GM12878 (cell line): ENCODE measurements around the gene EEF2. TPM values are rescaled to one million over a fixed set of nuclear protein-coding genes. Genes with fewer than 3 reads are reported as not detected.

ENCODE experiments used
- ATAC-seq: fragments of 200-7000 bp; cut with Tn5 transposase; 3 replicates; pipeline ENCODE4 v1.9.1; 2020; ENCODE audit warnings: mild to moderate bottlenecking, moderate library complexity
- BruUV-seq: library from RNA; stranded (reverse); fragments of 400-500 nt; replicated peaks from 2 replicates; lab custom pipeline; 2021; lab: Mats Ljungman, UMichigan
- CTCF ChIA-PET: fragments of 300-600 bp; sonication (Branson Sonifier 250); formaldehyde crosslinking; extraction: SDS; loops from one replicate; lab custom pipeline; 2021; ENCODE audit warnings: inconsistent platforms; lab: Yijun Ruan, JAX
- POLR2A ChIA-PET: fragments of 350-600 bp; formaldehyde crosslinking; extraction: SDS; loops from one replicate; lab custom pipeline; 2021; ENCODE audit warnings: inconsistent platforms; lab: Charles Lee
- RAD21 ChIA-PET: fragments of 300-600 bp; sonication (Branson Sonifier 250); formaldehyde crosslinking; loops from one replicate; lab custom pipeline; 2023; ENCODE audit warnings: antibody characterized with exemption; ENCODE audit not compliant: unreplicated experiment; lab: Charles Lee
- SMC1A ChIA-PET: fragments of 300-600 bp; sonication (Branson Sonifier 250); formaldehyde crosslinking; loops from one replicate; lab custom pipeline; 2023; ENCODE audit not compliant: unreplicated experiment, uncharacterized antibody; lab: Charles Lee
- DNase-seq: peaks from one replicate; pipeline ENCODE4 v3.0.0-alpha.2; 2011; ENCODE audit warnings: low read depth, low spot score
- FAIRE-seq: peaks from 3 replicates; lab custom pipeline; 2011; peaks lifted over from hg19 to GRCh38; lab: Jason Lieb, UNC
- H2AFZ ChIP-seq: 2 replicates; pipeline ENCODE4 v1.6.0; 2011; ENCODE audit warnings: low read depth, low read length, control low read depth; ENCODE audit not compliant: control insufficient read depth
- H3K27ac ChIP-seq: 2 replicates; pipeline ENCODE4 v1.5.1; 2011; ENCODE audit warnings: control low read depth; ENCODE audit not compliant: control insufficient read depth, insufficient read depth
- H3K27me3 ChIP-seq, 2 experiments: replicated peaks in 1 of 2; 2 replicates each; pipeline versions ENCODE4 v1.6.0 to v1.6.1; 2011; ENCODE audit warnings: low read length in 1 of 2; ENCODE audit not compliant: control insufficient read depth in 2 of 2, insufficient read depth in 2 of 2
- H3K36me3 ChIP-seq, 2 experiments: 2 replicates each; pipeline ENCODE4 v1.5.1; 2011; ENCODE audit warnings: low read length in 1 of 2; ENCODE audit not compliant: control insufficient read depth in 2 of 2, insufficient read depth in 2 of 2
- H3K4me1 ChIP-seq: 2 replicates; pipeline ENCODE4 v1.6.1; 2011; ENCODE audit warnings: mild to moderate bottlenecking, low read length, moderate library complexity, mixed read lengths; ENCODE audit not compliant: control insufficient read depth, insufficient read depth
- H3K4me2 ChIP-seq: 2 replicates; pipeline ENCODE4 v1.6.0; 2011; ENCODE audit warnings: control low read depth; ENCODE audit not compliant: control insufficient read depth, insufficient read depth
- H3K4me3 ChIP-seq: fragments of 200-600 bp; sonication (generic); 2 replicates; pipeline ENCODE4 v1.5.1; 2016
- H3K79me2 ChIP-seq: 2 replicates; pipeline ENCODE4 v1.6.0; 2011; ENCODE audit warnings: low read length; ENCODE audit not compliant: control insufficient read depth, insufficient read depth
- H3K9ac ChIP-seq: 2 replicates; pipeline ENCODE4 v1.8.0; 2011; ENCODE audit warnings: low read length, control low read depth, mixed read lengths; ENCODE audit not compliant: control insufficient read depth, insufficient read depth
- H3K9me3 ChIP-seq: replicated peaks from 3 replicates; pipeline ENCODE4 v1.5.1; 2011; ENCODE audit warnings: mild to moderate bottlenecking, low read length; ENCODE audit not compliant: control insufficient read depth, insufficient read depth
- H4K20me1 ChIP-seq: 2 replicates; pipeline ENCODE4 v1.6.0; 2011; ENCODE audit not compliant: control insufficient read depth, insufficient read depth
- CEBPB ChIP-seq, 2 experiments: fragments of 150-350 bp in 1 of 2; IDR thresholded peaks; 2 replicates each; pipeline ENCODE4 v1.6.1; 2012 to 2014; ENCODE audit warnings: low read depth in 2 of 2, low read length in 2 of 2, borderline replicate concordance in 1 of 2, inconsistent platforms in 1 of 2
- HDGF ChIP-seq: fragments of 450-650 bp; IDR thresholded peaks from 2 replicates; pipeline ENCODE4 v1.6.1; 2016; ENCODE audit warnings: antibody characterized with exemption
- JUND ChIP-seq: IDR thresholded peaks from 2 replicates; pipeline ENCODE4 v1.6.1; 2012; ENCODE audit warnings: low read depth, mild to moderate bottlenecking, low read length, improper control_type of control experiment, moderate library complexity
- KAT2A ChIP-seq: conservative IDR thresholded peaks from 2 replicates; pipeline ENCODE4 v1.6.1; 2011; ENCODE audit warnings: low read depth, low read length; ENCODE audit not compliant: control insufficient read depth
- KLF5 ChIP-seq: fragments of 450-650 bp; IDR thresholded peaks from 2 replicates; pipeline ENCODE4 v1.6.1; 2014; ENCODE audit warnings: mild to moderate bottlenecking; ENCODE audit not compliant: partially characterized antibody
- NR2C2 ChIP-seq: IDR thresholded peaks from 2 replicates; pipeline ENCODE4 v1.6.1; 2011; ENCODE audit warnings: borderline replicate concordance, low read depth; ENCODE audit not compliant: control insufficient read depth, insufficient read length
- SIX5 ChIP-seq: IDR thresholded peaks from 2 replicates; pipeline ENCODE4 v1.6.1; 2011; ENCODE audit warnings: mild to moderate bottlenecking, low read depth, low read length, moderate library complexity; ENCODE audit not compliant: severe bottlenecking
- SPI1 ChIP-seq: IDR thresholded peaks from 2 replicates; pipeline ENCODE4 v1.6.1; 2011; ENCODE audit warnings: low read depth, mild to moderate bottlenecking, low read length, moderate library complexity, borderline replicate concordance; ENCODE audit not compliant: insufficient read depth
- TCF12 ChIP-seq: IDR thresholded peaks from 2 replicates; pipeline ENCODE4 v1.6.1; 2011; ENCODE audit warnings: low read depth, mild to moderate bottlenecking, low read length
- USF1 ChIP-seq: IDR thresholded peaks from 2 replicates; pipeline ENCODE4 v1.6.1; 2011; ENCODE audit warnings: borderline replicate concordance, low read depth, mild to moderate bottlenecking, moderate library complexity, mixed read lengths, low read length; ENCODE audit not compliant: insufficient read depth; ENCODE audit errors: extremely low read length
- WRNIP1 ChIP-seq: IDR thresholded peaks from 2 replicates; pipeline ENCODE4 v1.6.1; 2011; ENCODE audit warnings: low read depth, low read length, improper control_type of control experiment, borderline replicate concordance
- WGBS: methylation state at CpG from one replicate; pipeline ENCODE4 v1.1.6; 2016; ENCODE audit warnings: low lambda C conversion rate; ENCODE audit not compliant: insufficient replicate concordance, insufficient coverage; ENCODE audit errors: missing lambda C conversion rate; 5-methylcytosine and 5-hydroxymethylcytosine counted together
- in situ Hi-C: fragments of 300-500 bp; cut with MboI; formaldehyde crosslinking; loops from 9 replicates; pipeline ENCODE4 v1.14.3; 2018; ENCODE audit warnings: mixed read lengths
- intact Hi-C: fragments of 100-400 bp; cut with micrococcal nuclease; formaldehyde crosslinking; loops from one replicate; pipeline ENCODE4 v1.14.2; 2022; ENCODE audit not compliant: unreplicated experiment
- polyA plus RNA-seq, 11 experiments: library from polyadenylated mRNA; depleted of rRNA in 4 of 11; unstranded in 6 of 11; stranded (reverse) in 5 of 11; fragments of >200 nt; fragmentation: Nextera tagmentation in 4 of 11; fragmentation: Illumina TruSeq in 1 of 11; extraction: Ambion mirVana in 4 of 11; extraction: Trizol in 1 of 11; gene quantifications; 1 replicate in 1 of 11; 2 replicates in 10 of 11; pipeline versions ENCODE4 v1.2.1 to v1.2.3, GENCODE V29; 2011 to 2016; ENCODE audit warnings: inconsistent platforms in 2 of 11, missing spikeins in 2 of 11, low read depth in 1 of 11
- total RNA-seq, 4 experiments: library from RNA; depleted of rRNA in 3 of 4; stranded (reverse); fragments of >200 nt in 3 of 4; fragmentation: Illumina TruSeq in 1 of 4; extraction: Trizol in 1 of 4; gene quantifications; 2 replicates each; pipeline versions ENCODE4 v1.2.1 to v1.2.3, GENCODE V29; 2013 to 2021
- TF ChIP-seq, protein P1 (sequence below): fragments of 450-650 bp; IDR thresholded peaks from 2 replicates; pipeline ENCODE4 v1.6.1; 2017; ENCODE audit warnings: antibody characterized with exemption, mild to moderate bottlenecking, moderate library complexity
- TF ChIP-seq, protein P2 (sequence below): fragments of 450-650 bp; conservative IDR thresholded peaks from 2 replicates; pipeline ENCODE4 v1.6.1; 2017; ENCODE audit warnings: mild to moderate bottlenecking, moderate library complexity

EEF2 gene
- total and polyA plus RNA-seq, 10 of the 15 experiments (the other 5 are each of a cell fraction or from before 2014, with no cell fraction given), result 280 to 3,491 (median 1,305) TPM

- no peaks in the 10 kb centered on the region for H3K4me1 ChIP-seq
- peaks cover 3 to 15% of the 10 kb centered on the region in 2 experiments; a peak in 3 of 4 replicates for H3K36me3 ChIP-seq
- H2AFZ ChIP-seq, result no peak overlapping the region
- no peaks in the 10 kb centered on the region for H4K20me1 ChIP-seq
- peaks cover 11% of the 10 kb centered on the region for H3K79me2 ChIP-seq
- H3K9ac ChIP-seq, result no peak overlapping the region
- no TSS peak for BruUV-seq
- SMC1A ChIA-PET, result no interaction called here
- H3K4me3 ChIP-seq, result no peak overlapping the region
- POLR2A ChIA-PET, result no interaction called here
- WGBS, result 79% methylated on average over 25 of the region's 25 CpGs
- H3K4me2 ChIP-seq, result 0 out of 2 replicates have a peak overlapping the region, but pooled peaks have one; percentile 17
- RAD21 ChIA-PET, result no interaction called here
- peak; percentile 79 for ATAC-seq
- no peak for FAIRE-seq
- H3K9me3 ChIP-seq, result no peaks in the 10 kb centered on the region
- DNase-seq, result no peak
- CTCF ChIA-PET, result no interaction called here
- H3K27ac ChIP-seq, result no peak overlapping the region
- intact Hi-C loops (no loop called here), in situ Hi-C loops (no loop called here)
- no peaks in the 10 kb centered on the region for H3K27me3 ChIP-seq
- no peak for TF ChIP-seq JUND
- TF ChIP-seq KLF5, result no peak
- no peak for TF ChIP-seq KAT2A
- TF ChIP-seq USF1, result no peak
- TF ChIP-seq HDGF, result 0 out of 2 replicates have a peak, but pooled peaks have one; percentile 32
- TF ChIP-seq CEBPB (IDR thresholded peaks at IDR 0.05; ENCODE audit: borderline replicate concordance in 1 of 2, low read depth in 2 of 2, low read length in 2 of 2), result no peak
- TF ChIP-seq, protein P1, sequence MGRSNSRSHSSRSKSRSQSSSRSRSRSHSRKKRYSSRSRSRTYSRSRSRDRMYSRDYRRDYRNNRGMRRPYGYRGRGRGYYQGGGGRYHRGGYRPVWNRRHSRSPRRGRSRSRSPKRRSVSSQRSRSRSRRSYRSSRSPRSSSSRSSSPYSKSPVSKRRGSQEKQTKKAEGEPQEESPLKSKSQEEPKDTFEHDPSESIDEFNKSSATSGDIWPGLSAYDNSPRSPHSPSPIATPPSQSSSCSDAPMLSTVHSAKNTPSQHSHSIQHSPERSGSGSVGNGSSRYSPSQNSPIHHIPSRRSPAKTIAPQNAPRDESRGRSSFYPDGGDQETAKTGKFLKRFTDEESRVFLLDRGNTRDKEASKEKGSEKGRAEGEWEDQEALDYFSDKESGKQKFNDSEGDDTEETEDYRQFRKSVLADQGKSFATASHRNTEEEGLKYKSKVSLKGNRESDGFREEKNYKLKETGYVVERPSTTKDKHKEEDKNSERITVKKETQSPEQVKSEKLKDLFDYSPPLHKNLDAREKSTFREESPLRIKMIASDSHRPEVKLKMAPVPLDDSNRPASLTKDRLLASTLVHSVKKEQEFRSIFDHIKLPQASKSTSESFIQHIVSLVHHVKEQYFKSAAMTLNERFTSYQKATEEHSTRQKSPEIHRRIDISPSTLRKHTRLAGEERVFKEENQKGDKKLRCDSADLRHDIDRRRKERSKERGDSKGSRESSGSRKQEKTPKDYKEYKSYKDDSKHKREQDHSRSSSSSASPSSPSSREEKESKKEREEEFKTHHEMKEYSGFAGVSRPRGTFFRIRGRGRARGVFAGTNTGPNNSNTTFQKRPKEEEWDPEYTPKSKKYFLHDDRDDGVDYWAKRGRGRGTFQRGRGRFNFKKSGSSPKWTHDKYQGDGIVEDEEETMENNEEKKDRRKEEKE, result no peak
- no peak for TF ChIP-seq WRNIP1
- peak; percentile 12; the same call in 1 of the 2 replicates for TF ChIP-seq SPI1
- TF ChIP-seq SIX5, result no peak
- TF ChIP-seq, protein P2, sequence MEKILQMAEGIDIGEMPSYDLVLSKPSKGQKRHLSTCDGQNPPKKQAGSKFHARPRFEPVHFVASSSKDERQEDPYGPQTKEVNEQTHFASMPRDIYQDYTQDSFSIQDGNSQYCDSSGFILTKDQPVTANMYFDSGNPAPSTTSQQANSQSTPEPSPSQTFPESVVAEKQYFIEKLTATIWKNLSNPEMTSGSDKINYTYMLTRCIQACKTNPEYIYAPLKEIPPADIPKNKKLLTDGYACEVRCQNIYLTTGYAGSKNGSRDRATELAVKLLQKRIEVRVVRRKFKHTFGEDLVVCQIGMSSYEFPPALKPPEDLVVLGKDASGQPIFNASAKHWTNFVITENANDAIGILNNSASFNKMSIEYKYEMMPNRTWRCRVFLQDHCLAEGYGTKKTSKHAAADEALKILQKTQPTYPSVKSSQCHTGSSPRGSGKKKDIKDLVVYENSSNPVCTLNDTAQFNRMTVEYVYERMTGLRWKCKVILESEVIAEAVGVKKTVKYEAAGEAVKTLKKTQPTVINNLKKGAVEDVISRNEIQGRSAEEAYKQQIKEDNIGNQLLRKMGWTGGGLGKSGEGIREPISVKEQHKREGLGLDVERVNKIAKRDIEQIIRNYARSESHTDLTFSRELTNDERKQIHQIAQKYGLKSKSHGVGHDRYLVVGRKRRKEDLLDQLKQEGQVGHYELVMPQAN, result no peak
- no peak for TF ChIP-seq TCF12
- TF ChIP-seq NR2C2, result no peak
- TF ChIP-seq, all 136 proteins: peak for 2
Measured at GRCh38 chr19:4014541-4015491, 29.6 kb upstream of the EEF2 start.
